ENCODE data around the gene KLHL11. TPM values are rescaled to one million over a fixed set of nuclear protein-coding genes. Genes with fewer than 3 reads are reported as not detected.

Gene KLHL11
- total RNA-seq, 1 experiment from 2014 or later = 16.8 TPM

DNA sequence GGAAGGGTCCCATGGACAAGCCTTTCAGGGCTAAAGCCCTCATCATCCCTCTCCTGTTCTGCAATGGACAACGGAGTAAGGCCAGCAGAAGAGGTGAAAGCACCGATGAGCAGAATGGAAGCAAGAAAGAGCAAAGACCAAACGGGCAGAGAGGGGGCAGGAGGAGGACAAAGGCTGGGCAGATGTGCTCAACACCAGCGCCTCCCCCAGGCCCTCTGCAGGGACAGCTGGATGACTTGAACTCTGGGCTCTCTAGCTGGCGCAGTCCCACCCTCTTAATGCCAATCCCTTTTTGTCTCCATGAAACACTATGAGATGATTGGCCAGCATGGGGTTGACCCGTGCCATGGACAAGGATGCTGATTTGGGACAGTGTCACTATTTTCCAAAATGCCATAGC is 31.5 kb upstream of the KLHL11 start:
- no peak overlapping the region for H2AK5ac ChIP-seq (ENCODE audit: insufficient read length, low read length)
- no peak overlapping the region for H3K9ac ChIP-seq (ENCODE audit: extremely low read depth, insufficient read length, low read length)
- peaks cover 4% of the 10 kb centered on the region for H3K79me1 ChIP-seq (ENCODE audit: insufficient read depth, low read depth, low read length, poor library complexity, severe bottlenecking)
- DNase-seq = no peak
- no peak overlapping the region for H4K5ac ChIP-seq (ENCODE audit: insufficient read length, low read depth, low read length)
- no peak overlapping the region for H2BK12ac ChIP-seq (ENCODE audit: insufficient read length, low read depth, low read length)
- WGBS (ENCODE audit: extremely low coverage, insufficient read length, low lambda C conversion rate) = no CpG with 5 or more reads among the region's 6 CpGs
- no peak overlapping the region for H3T11ph ChIP-seq (ENCODE audit: low read length)
- H3K27me3 Mint-ChIP-seq (ENCODE audit: low read depth) = no peaks in the 10 kb centered on the region
- H4K91ac ChIP-seq (ENCODE audit: insufficient read length, low read depth, low read length) = no peak overlapping the region
- peaks cover 73 to 97% (median 89%) of the 10 kb centered on the region in 3 experiments for H3K36me3 Mint-ChIP-seq (ENCODE audit: insufficient read depth in 1 of 3, low read depth in 3 of 3)
- no peaks in the 10 kb centered on the region for H3K4me1 ChIP-seq (ENCODE audit: insufficient read depth, low read length)
- no peak overlapping the region for H3K4ac ChIP-seq (ENCODE audit: low read depth, low read length)
- H3K14ac ChIP-seq (ENCODE audit: insufficient read depth, low read length) = no peak overlapping the region
- H3K18ac ChIP-seq (ENCODE audit: insufficient read length, low read depth, low read length) = no peak overlapping the region
- H2BK120ac ChIP-seq (ENCODE audit: low read depth, low read length, poor library complexity, severe bottlenecking) = no peak overlapping the region
- H3K23me2 ChIP-seq (ENCODE audit: insufficient read length, low read depth, low read length, poor library complexity, severe bottlenecking) = no peaks in the 10 kb centered on the region
- peak overlapping the region in 2 of 3 experiments; percentile 27 to 61; a peak in 3 of 7 replicates for H3K27ac Mint-ChIP-seq
- H2BK20ac ChIP-seq (ENCODE audit: low read depth, low read length, poor library complexity, severe bottlenecking) = no peak overlapping the region
- no peaks in the 10 kb centered on the region for H3K9me3 Mint-ChIP-seq
- H3K56ac ChIP-seq (ENCODE audit: insufficient read length, low read depth, low read length) = no peak overlapping the region
- no peak overlapping the region for H2BK15ac ChIP-seq (ENCODE audit: low read depth, low read length)
- no peak overlapping the region for H3K4me2 ChIP-seq (ENCODE audit: insufficient read depth, insufficient read length, low read length)
- no peaks in the 10 kb centered on the region for H3K4me1 Mint-ChIP-seq
- no peaks in the 10 kb centered on the region for H3K9me3 ChIP-seq (ENCODE audit: control insufficient read depth, low read depth, low read length)
- H3K23ac ChIP-seq (ENCODE audit: insufficient read length, low read depth, low read length) = no peak overlapping the region
- TF ChIP-seq, protein P1, sequence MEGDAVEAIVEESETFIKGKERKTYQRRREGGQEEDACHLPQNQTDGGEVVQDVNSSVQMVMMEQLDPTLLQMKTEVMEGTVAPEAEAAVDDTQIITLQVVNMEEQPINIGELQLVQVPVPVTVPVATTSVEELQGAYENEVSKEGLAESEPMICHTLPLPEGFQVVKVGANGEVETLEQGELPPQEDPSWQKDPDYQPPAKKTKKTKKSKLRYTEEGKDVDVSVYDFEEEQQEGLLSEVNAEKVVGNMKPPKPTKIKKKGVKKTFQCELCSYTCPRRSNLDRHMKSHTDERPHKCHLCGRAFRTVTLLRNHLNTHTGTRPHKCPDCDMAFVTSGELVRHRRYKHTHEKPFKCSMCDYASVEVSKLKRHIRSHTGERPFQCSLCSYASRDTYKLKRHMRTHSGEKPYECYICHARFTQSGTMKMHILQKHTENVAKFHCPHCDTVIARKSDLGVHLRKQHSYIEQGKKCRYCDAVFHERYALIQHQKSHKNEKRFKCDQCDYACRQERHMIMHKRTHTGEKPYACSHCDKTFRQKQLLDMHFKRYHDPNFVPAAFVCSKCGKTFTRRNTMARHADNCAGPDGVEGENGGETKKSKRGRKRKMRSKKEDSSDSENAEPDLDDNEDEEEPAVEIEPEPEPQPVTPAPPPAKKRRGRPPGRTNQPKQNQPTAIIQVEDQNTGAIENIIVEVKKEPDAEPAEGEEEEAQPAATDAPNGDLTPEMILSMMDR (conservative IDR thresholded peaks at IDR 0.05) = peak; percentile 31
- H3K4me3 Mint-ChIP-seq = no peak overlapping the region
- no peaks in the 10 kb centered on the region for H4K20me1 ChIP-seq (ENCODE audit: control insufficient read depth, insufficient read depth, insufficient read length)
- no peak overlapping the region for H2AFZ ChIP-seq (ENCODE audit: low read length)
- H4K8ac ChIP-seq (replicated peaks; ENCODE audit: insufficient read length, low read depth, low read length) = no peak overlapping the region
- H3K27me3 ChIP-seq (ENCODE audit: insufficient read depth, low read length) = no peaks in the 10 kb centered on the region
- H3K79me2 ChIP-seq (ENCODE audit: insufficient read depth, low read length) = peaks cover 2% of the 10 kb centered on the region; the same call in 1 of the 2 replicates
- no peak overlapping the region for H3K27ac ChIP-seq (ENCODE audit: insufficient read length, low read depth, low read length)
- H2BK5ac ChIP-seq (ENCODE audit: insufficient read length, low read length) = no peak overlapping the region
